NCI-H526 (cell line): Measurements from ENCODE around the gene RALA.
"Not testable (repeated sequence)": the region's sequence is repeated elsewhere in the genome, so short reads cannot be mapped to it uniquely, and the experiment has no call there.

Experiments used
- DNase-seq, 2 experiments: peaks; one replicate each; lab custom pipeline; 2025; lab: John Stamatoyannopoulos, UW

RALA gene

GRCh38 chr7:39683216-39683845 is 60.0 kb downstream of the RALA start:
- DNase-seq = no peak

GRCh38 chr7:39686261-39686924 is 63.0 kb downstream of the RALA start:
- DNase-seq = no peak

DNA sequence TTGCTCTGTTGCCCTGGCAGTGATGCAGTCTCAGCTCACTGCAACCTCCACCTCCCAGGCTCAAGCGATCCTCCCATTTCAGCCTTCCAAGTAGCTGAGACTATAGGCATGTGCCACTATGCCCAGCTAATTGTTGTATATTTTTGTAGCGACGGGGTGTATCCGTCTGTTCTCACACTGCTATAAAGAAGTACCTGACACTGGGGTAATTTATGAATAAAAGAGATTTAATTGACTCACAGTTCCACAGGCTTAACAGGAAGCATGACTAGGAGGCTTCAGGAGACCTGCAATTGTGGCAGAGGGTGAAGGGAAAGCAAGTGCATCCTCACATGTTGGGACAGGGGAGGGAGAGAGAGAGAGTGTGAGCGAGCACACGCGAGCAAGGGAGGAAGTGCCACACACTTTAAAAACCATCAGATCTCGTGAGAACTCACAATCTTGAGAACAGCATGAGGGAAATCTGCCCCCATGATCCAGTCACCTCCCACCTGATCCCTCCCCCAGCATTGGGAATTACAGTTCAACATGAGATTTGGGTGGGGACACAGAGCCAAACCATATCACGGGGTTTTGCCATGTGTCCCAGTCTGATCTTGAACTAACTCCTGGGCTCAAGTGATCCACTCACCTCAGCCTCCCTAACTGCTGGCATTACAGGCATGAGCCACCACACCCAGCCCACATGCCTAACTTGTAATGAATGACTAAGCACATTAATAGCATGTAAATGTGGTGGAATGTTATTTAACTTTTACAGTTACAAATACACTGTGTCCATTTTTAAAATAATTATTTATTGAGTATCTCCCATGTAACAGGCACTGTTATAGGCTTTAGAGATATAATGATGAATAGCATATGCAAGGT is 65.5 kb downstream of the RALA start:
- no peak for DNase-seq

- no peak for DNase-seq
Measured at GRCh38 chr7:39691821-39692220, 68.4 kb downstream of the RALA start.

- DNase-seq = not testable (repeated sequence)
Measured at GRCh38 chr7:39693086-39693485, 69.7 kb downstream of the RALA start.

DNA sequence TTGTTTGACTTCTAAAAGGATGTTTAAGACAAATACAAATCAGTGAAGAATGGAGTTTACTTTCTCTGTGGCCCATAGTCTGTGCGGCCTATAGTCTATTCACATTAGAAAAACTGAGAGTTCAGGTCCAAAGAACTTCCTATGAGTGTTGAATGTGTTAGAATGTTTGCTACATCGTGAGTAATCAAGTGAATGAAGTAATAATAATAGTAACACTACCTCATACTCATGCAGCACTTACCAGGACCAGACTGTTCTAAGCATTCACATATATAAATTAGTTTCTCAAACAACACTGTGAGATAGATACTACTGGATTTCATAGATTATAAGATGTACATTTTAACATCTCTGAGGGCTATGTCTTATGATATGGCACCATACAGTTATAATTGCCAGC is 70.4 kb downstream of the RALA start:
- no peak for DNase-seq

DNA sequence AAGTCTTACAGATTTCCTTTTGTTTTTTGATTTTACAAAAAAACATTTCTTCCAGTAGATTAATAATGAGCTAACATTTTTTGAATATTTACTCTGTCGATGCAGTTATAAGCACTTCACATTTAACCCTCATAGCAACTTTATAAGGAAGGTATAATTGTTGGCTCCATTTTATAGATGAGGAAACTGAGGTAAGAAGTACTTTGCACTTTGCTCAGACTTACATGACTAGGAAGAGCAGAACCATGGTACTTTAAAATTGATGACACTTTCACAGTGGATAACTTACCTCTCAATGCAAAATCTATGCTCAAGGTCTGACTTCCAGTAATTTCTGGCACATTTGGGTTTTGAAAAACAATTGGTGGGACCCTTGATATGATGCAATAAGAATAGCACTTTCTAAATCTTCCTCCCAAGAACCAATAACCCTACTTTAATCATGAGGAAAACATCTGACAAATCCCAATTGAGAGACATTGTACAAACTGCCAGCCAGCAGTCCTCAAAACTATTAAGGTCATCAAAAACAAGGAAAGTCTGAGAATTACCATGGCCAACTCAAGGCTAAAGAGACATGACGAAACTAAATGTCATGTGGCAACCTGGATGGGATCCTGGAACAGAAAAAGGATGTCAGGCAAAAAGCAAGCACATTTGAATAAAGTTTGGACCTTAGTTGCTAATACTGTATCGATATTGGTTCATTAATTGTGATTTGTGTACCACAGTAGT is 72.6 kb downstream of the RALA start:
- DNase-seq = no peak

DNA sequence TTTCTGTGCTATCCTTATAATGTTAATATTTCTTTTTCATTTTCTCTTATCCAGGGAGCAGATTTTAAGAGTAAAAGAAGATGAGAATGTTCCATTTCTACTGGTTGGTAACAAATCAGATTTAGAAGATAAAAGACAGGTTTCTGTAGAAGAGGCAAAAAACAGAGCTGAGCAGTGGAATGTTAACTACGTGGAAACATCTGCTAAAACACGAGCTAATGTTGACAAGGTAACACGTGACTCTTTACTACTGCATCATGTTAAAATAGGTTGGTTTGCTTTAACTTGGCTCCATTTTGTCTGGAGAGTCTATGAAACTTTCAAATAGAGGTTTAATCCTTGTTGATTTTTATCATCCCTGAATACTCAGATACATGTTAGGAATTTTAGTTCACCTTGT is 73.3 kb downstream of the RALA start:
- DNase-seq = no peak

GRCh38 chr7:39697483-39697882 is 74.1 kb downstream of the RALA start:
- DNase-seq = no peak

- no peak for DNase-seq
Measured at GRCh38 chr7:39700165-39700564, 76.8 kb downstream of the RALA start.

DNA sequence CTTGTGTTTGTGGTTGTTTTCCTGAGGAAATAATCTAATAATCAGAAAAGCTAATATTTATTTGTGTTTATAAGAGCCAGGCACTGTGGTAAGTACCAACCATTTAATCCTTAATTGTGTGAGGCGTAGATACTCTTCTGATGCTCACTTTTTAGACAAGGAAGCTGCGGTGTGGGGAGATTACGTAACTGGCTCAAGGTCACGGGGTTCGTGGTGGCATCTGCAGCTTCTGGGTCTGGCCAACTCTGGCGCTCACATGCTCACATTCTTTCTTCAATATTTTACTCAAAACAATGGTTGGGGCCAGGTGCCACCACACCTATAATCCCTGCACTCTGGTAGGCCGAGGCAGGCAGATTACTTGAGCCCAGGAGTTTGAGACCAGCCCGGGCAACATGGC is 77.6 kb downstream of the RALA start:
- no peak for DNase-seq

DNA sequence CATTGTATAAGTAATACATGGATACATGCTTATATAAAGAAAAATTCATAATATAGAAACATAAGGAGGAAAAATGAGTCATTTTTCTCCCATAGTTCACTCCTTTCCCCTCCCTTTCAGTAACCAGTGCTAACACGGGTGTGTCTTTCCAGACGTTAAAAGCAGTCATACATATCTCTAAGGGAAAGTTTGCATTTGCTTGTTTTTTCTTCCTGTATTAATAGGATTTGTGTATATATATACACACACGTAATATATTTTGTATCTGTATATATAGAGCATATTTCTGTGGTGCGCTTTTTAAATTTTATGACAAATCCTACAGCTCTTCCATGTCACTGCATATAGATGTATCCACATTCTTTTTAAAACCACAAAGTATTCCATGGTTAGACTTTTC is 78.8 kb downstream of the RALA start:
- no peak for DNase-seq

DNA sequence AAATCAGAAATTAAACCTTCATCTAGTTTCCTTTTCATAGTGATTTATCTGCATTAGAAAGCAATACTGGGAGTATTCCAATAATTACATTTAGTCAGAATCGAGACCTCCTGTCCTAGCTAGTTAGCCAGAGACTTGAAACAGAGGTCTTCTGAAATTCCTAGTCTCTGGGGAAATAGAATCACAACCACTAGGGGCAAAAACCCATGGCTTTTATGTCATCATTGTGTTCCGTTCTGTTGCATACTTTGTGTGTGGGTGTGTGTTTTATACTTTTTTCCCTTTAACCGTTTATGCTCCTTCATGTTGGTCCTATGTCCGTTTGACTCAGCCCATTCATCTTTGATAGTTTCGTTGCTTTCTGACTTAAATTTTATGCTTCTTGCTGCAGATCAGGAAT is 79.8 kb downstream of the RALA start:
- no peak for DNase-seq

- DNase-seq = no peak
Measured at GRCh38 chr7:39709029-39709428, 85.7 kb downstream of the RALA start.

GRCh38 chr7:39709768-39710311 is 86.5 kb downstream of the RALA start:
- DNase-seq = no peak

GRCh38 chr7:39712751-39713150 is 89.4 kb downstream of the RALA start:
- DNase-seq = no peak

- no peak for DNase-seq
Measured at GRCh38 chr7:39714447-39715091, 91.2 kb downstream of the RALA start.

DNA sequence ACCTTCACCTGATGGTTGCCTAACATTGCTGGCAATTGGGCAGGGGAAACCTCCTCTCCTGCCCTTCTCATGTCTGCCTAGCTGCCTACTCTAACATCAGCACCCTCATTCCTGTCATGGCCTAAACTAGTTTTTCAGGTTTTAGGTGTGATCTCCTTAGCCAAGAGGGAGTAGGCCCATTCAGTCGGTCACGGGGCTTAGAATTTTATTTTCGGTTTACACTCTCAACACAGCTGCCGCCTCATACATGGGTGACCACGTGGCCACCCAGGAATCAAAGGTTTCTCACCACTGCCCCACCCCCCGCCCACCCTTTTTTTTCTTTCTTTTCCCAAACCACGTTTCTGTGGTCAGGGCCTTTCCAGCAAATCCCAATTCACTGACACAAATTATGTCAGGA is 97.2 kb downstream of the RALA start:
- DNase-seq = peak; percentile 49 to 79

- DNase-seq = no peak
Measured at GRCh38 chr7:39721345-39721744, 98.0 kb downstream of the RALA start.

GRCh38 chr7:39721919-39722597 is 98.7 kb downstream of the RALA start:
- no peak for DNase-seq
